H9 (cell line): ENCODE results near the gene GRID1. TPM values are rescaled to one million over a fixed set of nuclear protein-coding genes. Genes with fewer than 3 reads are reported as not detected.

Source experiments
- DNase-seq: peaks from one replicate; pipeline ENCODE4 v3.0.0-alpha.2; 2017
- H2AFZ ChIP-seq: one replicate; pipeline ENCODE4 v1.6.1; 2013; ENCODE audit warnings: mild to moderate bottlenecking, low read length, control low read depth, moderate library complexity
- H2AK5ac ChIP-seq: 2 replicates; pipeline ENCODE4 v1.6.1; 2013; ENCODE audit warnings: low read length, control low read depth, mixed read lengths; ENCODE audit not compliant: insufficient read length
- H2BK120ac ChIP-seq: one replicate; pipeline ENCODE4 v1.6.1; 2013; ENCODE audit warnings: low read depth, mild to moderate bottlenecking, low read length, control low read depth, inconsistent platforms; ENCODE audit not compliant: poor library complexity, severe bottlenecking
- H2BK12ac ChIP-seq: 2 replicates; pipeline ENCODE4 v1.6.1; 2013; ENCODE audit warnings: low read length, control low read depth, mixed read lengths, low read depth; ENCODE audit not compliant: insufficient read length
- H2BK15ac ChIP-seq: 2 replicates; pipeline ENCODE4 v1.6.1; 2013; ENCODE audit warnings: low read depth, low read length, control low read depth
- H2BK20ac ChIP-seq: one replicate; pipeline ENCODE4 v1.6.1; 2013; ENCODE audit warnings: low read depth, mild to moderate bottlenecking, low read length, control low read depth, inconsistent platforms; ENCODE audit not compliant: poor library complexity, severe bottlenecking
- H2BK5ac ChIP-seq: 2 replicates; pipeline ENCODE4 v1.6.1; 2013; ENCODE audit warnings: low read length, control low read depth, mixed read lengths; ENCODE audit not compliant: insufficient read length
- H3K14ac ChIP-seq: 2 replicates; pipeline ENCODE4 v1.6.1; 2013; ENCODE audit warnings: low read length, control low read depth; ENCODE audit not compliant: insufficient read depth
- H3K18ac ChIP-seq: 2 replicates; pipeline ENCODE4 v1.6.1; 2013; ENCODE audit warnings: low read depth, mild to moderate bottlenecking, mixed read lengths, low read length, control low read depth; ENCODE audit not compliant: insufficient read length
- H3K23ac ChIP-seq: 2 replicates; pipeline ENCODE4 v1.6.1; 2013; ENCODE audit warnings: low read length, control low read depth, mixed read lengths, low read depth; ENCODE audit not compliant: insufficient read length
- H3K23me2 ChIP-seq: 2 replicates; pipeline ENCODE4 v1.6.1; 2013; ENCODE audit warnings: low read depth, mild to moderate bottlenecking, mixed read lengths, low read length, control low read depth; ENCODE audit not compliant: insufficient read length, poor library complexity, severe bottlenecking
- H3K27ac ChIP-seq: 2 replicates; pipeline ENCODE4 v1.5.1; 2013; ENCODE audit warnings: low read length, control low read depth, mixed read lengths, low read depth; ENCODE audit not compliant: insufficient read length
- H3K27me3 ChIP-seq: 2 replicates; pipeline ENCODE4 v1.6.1; 2013; ENCODE audit warnings: low read length, control low read depth, inconsistent platforms; ENCODE audit not compliant: insufficient read depth
- H3K4ac ChIP-seq: 2 replicates; pipeline ENCODE4 v1.6.1; 2013; ENCODE audit warnings: low read depth, mild to moderate bottlenecking, control low read depth, inconsistent platforms, low read length, moderate library complexity
- H3K4me1 ChIP-seq: 2 replicates; pipeline ENCODE4 v1.6.1; 2013; ENCODE audit warnings: low read length, control low read depth, inconsistent platforms; ENCODE audit not compliant: insufficient read depth
- H3K4me2 ChIP-seq: 2 replicates; pipeline ENCODE4 v1.6.1; 2013; ENCODE audit warnings: low read length, control low read depth, mixed read lengths; ENCODE audit not compliant: insufficient read length, insufficient read depth
- H3K56ac ChIP-seq: 2 replicates; pipeline ENCODE4 v1.6.1; 2013; ENCODE audit warnings: low read depth, mild to moderate bottlenecking, mixed read lengths, low read length, control low read depth; ENCODE audit not compliant: insufficient read length
- H3K79me1 ChIP-seq: 2 replicates; pipeline ENCODE4 v1.6.1; 2013; ENCODE audit warnings: low read depth, mild to moderate bottlenecking, moderate library complexity, low read length, control low read depth, inconsistent platforms; ENCODE audit not compliant: insufficient read depth, poor library complexity, severe bottlenecking
- H3K79me2 ChIP-seq: 2 replicates; pipeline ENCODE4 v1.6.1; 2013; ENCODE audit warnings: low read length, control low read depth, inconsistent platforms; ENCODE audit not compliant: insufficient read depth
- H3K9ac ChIP-seq: 2 replicates; pipeline ENCODE4 v1.6.1; 2013; ENCODE audit warnings: low read length, control low read depth, mixed read lengths; ENCODE audit not compliant: insufficient read length; ENCODE audit errors: extremely low read depth
- H3K9me3 ChIP-seq: one replicate; pipeline ENCODE4 v1.6.1; 2013; ENCODE audit warnings: low read depth, low read length, inconsistent platforms; ENCODE audit not compliant: control insufficient read depth
- H3T11ph ChIP-seq: one replicate; pipeline ENCODE4 v1.6.1; 2013; ENCODE audit warnings: mild to moderate bottlenecking, low read length, control low read depth, inconsistent platforms
- H4K20me1 ChIP-seq: one replicate; pipeline ENCODE4 v1.6.1; 2013; ENCODE audit not compliant: control insufficient read depth, insufficient read length, insufficient read depth
- H4K5ac ChIP-seq: 2 replicates; pipeline ENCODE4 v1.6.1; 2013; ENCODE audit warnings: low read depth, mild to moderate bottlenecking, mixed read lengths, low read length, control low read depth; ENCODE audit not compliant: insufficient read length
- H4K8ac ChIP-seq: replicated peaks from 2 replicates; pipeline ENCODE4 v1.6.1; 2013; ENCODE audit warnings: low read length, control low read depth, mixed read lengths, low read depth; ENCODE audit not compliant: insufficient read length
- H4K91ac ChIP-seq: 2 replicates; pipeline ENCODE4 v1.6.1; 2013; ENCODE audit warnings: low read depth, mild to moderate bottlenecking, moderate library complexity, mixed read lengths, low read length, control low read depth; ENCODE audit not compliant: insufficient read length
- H3K27ac Mint-ChIP-seq, 3 experiments: 2 replicates in 2 of 3; 3 replicates in 1 of 3; pipeline ENCODE4 v1.8.0; 2020 to 2021; ENCODE audit warnings: mixed read lengths in 3 of 3, mild to moderate bottlenecking in 1 of 3, moderate library complexity in 1 of 3
- H3K27me3 Mint-ChIP-seq: 2 replicates; pipeline ENCODE4 v1.8.0; 2021; ENCODE audit warnings: low read depth, mild to moderate bottlenecking, moderate library complexity, mixed read lengths
- H3K36me3 Mint-ChIP-seq, 3 experiments: 2 replicates in 2 of 3; 3 replicates in 1 of 3; pipeline ENCODE4 v1.8.0; 2020 to 2021; ENCODE audit warnings: low read depth in 3 of 3, mixed read lengths in 3 of 3; ENCODE audit not compliant: insufficient read depth in 1 of 3
- H3K4me1 Mint-ChIP-seq, 2 experiments: 2 replicates each; pipeline ENCODE4 v1.8.0; 2020; ENCODE audit warnings: mixed read lengths in 2 of 2
- H3K4me3 Mint-ChIP-seq, 2 experiments: 2 replicates in 1 of 2; 3 replicates in 1 of 2; pipeline ENCODE4 v1.8.0; 2020 to 2021; ENCODE audit warnings: mild to moderate bottlenecking in 2 of 2, mixed read lengths in 2 of 2, moderate library complexity in 1 of 2
- H3K9me3 Mint-ChIP-seq, 2 experiments: 2 replicates in 1 of 2; 3 replicates in 1 of 2; pipeline ENCODE4 v1.8.0; 2020; ENCODE audit warnings: mild to moderate bottlenecking in 2 of 2, mixed read lengths in 2 of 2, moderate library complexity in 1 of 2
- CTCF ChIP-seq: fragments of 200-600 bp; sonication (generic); conservative IDR thresholded peaks from 3 replicates; pipeline ENCODE4 v1.8.0; 2021; ENCODE audit warnings: antibody characterized with exemption, mild to moderate bottlenecking
- WGBS: extraction: QIAGEN DNeasy Blood & Tissue Kit; methylation state at CpG from one replicate; pipeline ENCODE4 v1.1.7; 2013; ENCODE audit warnings: missing lambda C conversion rate, low lambda C conversion rate, mixed read lengths; ENCODE audit not compliant: insufficient read length; ENCODE audit errors: extremely low coverage; 5-methylcytosine and 5-hydroxymethylcytosine counted together
- total RNA-seq: library from RNA; stranded (reverse); gene quantifications from 2 replicates; pipeline ENCODE4 v1.2.1, GENCODE V29; 2021

The GRID1 gene
- total RNA-seq, 1 experiment from 2014 or later, result 0.35 TPM

- Mint-ChIP-seq H3K36me3 (no peaks in the 10 kb centered on the region), H3K4me1 (no peaks in the 10 kb centered on the region), H3K4me3 (no peak overlapping the region), H3K27me3 (peaks cover 8% of the 10 kb centered on the region; the same call in 1 of the 2 replicates), H3K9me3 (no peaks in the 10 kb centered on the region), H3K27ac (no peak overlapping the region)
- no peaks in the 10 kb centered on the region for H3K4me1 ChIP-seq
- no peak overlapping the region for H4K8ac ChIP-seq
- no peak overlapping the region for H3K4ac ChIP-seq
- H3K27me3 ChIP-seq, result no peaks in the 10 kb centered on the region
- TF ChIP-seq CTCF, result no peak
- no peaks in the 10 kb centered on the region for H3K9me3 ChIP-seq
- no peak overlapping the region for H4K5ac ChIP-seq
- H2BK15ac ChIP-seq, result no peak overlapping the region
- H2AK5ac ChIP-seq, result no peak overlapping the region
- H4K91ac ChIP-seq, result no peak overlapping the region
- H3K4me2 ChIP-seq, result no peak overlapping the region
- no peak overlapping the region for H2BK20ac ChIP-seq
- no peak overlapping the region for H3K14ac ChIP-seq
- H3K18ac ChIP-seq, result no peak overlapping the region
- no peaks in the 10 kb centered on the region for H4K20me1 ChIP-seq
- H3K79me1 ChIP-seq, result no peaks in the 10 kb centered on the region
- H2BK5ac ChIP-seq, result no peak overlapping the region
- no peak overlapping the region for H2BK12ac ChIP-seq
- no peak overlapping the region for H2AFZ ChIP-seq
- H3K23ac ChIP-seq, result no peak overlapping the region
- no CpG with 5 or more reads among the region's 1 CpG for WGBS
- DNase-seq, result no peak
- H3K23me2 ChIP-seq, result no peaks in the 10 kb centered on the region
- no peak overlapping the region for H3K27ac ChIP-seq
- no peak overlapping the region for H3K9ac ChIP-seq
- H3K79me2 ChIP-seq, result no peaks in the 10 kb centered on the region
- no peak overlapping the region for H2BK120ac ChIP-seq
- no peak overlapping the region for H3T11ph ChIP-seq
- H3K56ac ChIP-seq, result no peak overlapping the region
These were observed 707.3 kb downstream of the GRID1 start for GRCh38 chr10:85659331-85659730.
